Mammary epithelial cell (primary cell): ENCODE results near the gene ANKRD36.
"Not testable (repeated sequence)": the region's sequence is repeated elsewhere in the genome, so short reads cannot be mapped to it uniquely, and the experiment has no call there.

ENCODE experiments used
- EZH2 ChIP-seq: IDR thresholded peaks from 2 replicates; pipeline ENCODE4 v1.6.1; 2012; ENCODE audit warnings: low read length, inconsistent platforms, borderline replicate concordance
- TF ChIP-seq, protein P1 (sequence below), 2 donors: IDR thresholded peaks in 1 of 2; conservative IDR thresholded peaks in 1 of 2; 2 replicates each; pipeline ENCODE4 v1.5.1; 2011 to 2012; ENCODE audit warnings: inconsistent platforms in 2 of 2, low read length in 2 of 2, mild to moderate bottlenecking in 2 of 2, control low read depth in 1 of 2, low read depth in 1 of 2; ENCODE audit not compliant: insufficient read depth in 1 of 2; ENCODE audit errors: extremely low read depth in 1 of 2

DNA sequence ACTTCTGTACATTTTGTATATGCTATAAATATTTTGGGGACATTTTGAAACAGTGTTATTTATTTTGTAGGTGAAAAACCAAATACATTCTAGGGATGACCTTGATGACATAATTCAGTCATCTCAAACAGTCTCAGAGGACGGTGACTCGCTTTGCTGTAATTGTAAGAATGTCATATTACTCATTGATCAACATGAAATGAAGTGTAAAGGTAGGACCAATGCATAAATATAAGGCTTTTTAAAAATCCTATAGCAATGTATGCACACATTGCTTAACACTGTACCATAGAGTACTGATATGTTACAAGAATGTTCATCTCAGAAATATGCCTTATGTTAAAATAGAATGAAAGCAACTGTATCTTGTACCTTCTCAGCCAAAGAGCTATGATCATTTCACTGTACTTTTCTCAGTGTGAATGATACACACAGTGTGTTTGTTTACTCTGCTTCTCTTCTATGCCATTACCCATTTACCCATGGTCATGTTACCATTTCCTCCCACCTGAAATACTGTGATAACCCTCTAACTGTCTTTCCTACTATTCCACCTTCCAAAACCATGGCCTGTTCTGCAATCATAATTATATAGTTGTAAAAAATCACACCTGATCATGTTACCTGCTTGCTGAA lies 120.8 kb downstream of the ANKRD36 start:
- not testable (repeated sequence) for TF ChIP-seq EZH2
- TF ChIP-seq, protein P1, sequence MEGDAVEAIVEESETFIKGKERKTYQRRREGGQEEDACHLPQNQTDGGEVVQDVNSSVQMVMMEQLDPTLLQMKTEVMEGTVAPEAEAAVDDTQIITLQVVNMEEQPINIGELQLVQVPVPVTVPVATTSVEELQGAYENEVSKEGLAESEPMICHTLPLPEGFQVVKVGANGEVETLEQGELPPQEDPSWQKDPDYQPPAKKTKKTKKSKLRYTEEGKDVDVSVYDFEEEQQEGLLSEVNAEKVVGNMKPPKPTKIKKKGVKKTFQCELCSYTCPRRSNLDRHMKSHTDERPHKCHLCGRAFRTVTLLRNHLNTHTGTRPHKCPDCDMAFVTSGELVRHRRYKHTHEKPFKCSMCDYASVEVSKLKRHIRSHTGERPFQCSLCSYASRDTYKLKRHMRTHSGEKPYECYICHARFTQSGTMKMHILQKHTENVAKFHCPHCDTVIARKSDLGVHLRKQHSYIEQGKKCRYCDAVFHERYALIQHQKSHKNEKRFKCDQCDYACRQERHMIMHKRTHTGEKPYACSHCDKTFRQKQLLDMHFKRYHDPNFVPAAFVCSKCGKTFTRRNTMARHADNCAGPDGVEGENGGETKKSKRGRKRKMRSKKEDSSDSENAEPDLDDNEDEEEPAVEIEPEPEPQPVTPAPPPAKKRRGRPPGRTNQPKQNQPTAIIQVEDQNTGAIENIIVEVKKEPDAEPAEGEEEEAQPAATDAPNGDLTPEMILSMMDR (conservative IDR thresholded peaks at IDR 0.05 in 1 of 2, IDR thresholded peaks at IDR 0.05 in 1 of 2; ENCODE audit: extremely low read depth in 1 of 2, insufficient read depth in 1 of 2, low read depth in 1 of 2, low read length in 2 of 2): not testable (repeated sequence)
